GM20000 (cell line): Measurements from ENCODE around the gene FAM187B.
"Not testable (repeated sequence)": the region's sequence is repeated elsewhere in the genome, so short reads cannot be mapped to it uniquely, and the experiment has no call there.

Experiments used
- DNase-seq: peaks from one replicate; pipeline ENCODE4 v3.0.0; 2012; ENCODE audit warnings: low spot score
- TF ChIP-seq, protein P1 (sequence below): IDR thresholded peaks from 2 replicates; pipeline ENCODE4 v1.5.1; 2012; ENCODE audit warnings: mild to moderate bottlenecking, control low read depth; ENCODE audit errors: extremely low read depth, missing control alignments

FAM187B gene

DNA sequence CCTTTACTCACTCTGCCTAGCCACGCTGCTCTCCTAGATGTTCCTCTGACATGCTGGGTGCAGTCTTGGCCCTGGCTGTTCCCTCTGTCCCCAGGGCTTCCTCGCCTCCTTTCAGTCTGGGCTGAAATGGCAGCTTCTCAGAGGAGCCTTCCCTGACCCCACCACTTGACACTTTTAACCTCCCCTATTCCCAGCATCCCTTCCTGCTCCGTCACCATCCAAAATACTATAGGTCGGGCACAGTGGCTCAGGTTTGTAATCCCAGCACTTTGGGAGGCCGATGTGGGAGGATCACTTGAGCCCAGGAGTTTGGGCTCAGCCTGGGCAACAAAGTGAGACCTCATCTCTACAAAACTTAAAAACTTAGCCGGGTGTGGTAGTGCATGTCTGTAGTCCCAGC, 2.6 kb downstream of the FAM187B start:
- DNase-seq, result no peak
- TF ChIP-seq, protein P1, sequence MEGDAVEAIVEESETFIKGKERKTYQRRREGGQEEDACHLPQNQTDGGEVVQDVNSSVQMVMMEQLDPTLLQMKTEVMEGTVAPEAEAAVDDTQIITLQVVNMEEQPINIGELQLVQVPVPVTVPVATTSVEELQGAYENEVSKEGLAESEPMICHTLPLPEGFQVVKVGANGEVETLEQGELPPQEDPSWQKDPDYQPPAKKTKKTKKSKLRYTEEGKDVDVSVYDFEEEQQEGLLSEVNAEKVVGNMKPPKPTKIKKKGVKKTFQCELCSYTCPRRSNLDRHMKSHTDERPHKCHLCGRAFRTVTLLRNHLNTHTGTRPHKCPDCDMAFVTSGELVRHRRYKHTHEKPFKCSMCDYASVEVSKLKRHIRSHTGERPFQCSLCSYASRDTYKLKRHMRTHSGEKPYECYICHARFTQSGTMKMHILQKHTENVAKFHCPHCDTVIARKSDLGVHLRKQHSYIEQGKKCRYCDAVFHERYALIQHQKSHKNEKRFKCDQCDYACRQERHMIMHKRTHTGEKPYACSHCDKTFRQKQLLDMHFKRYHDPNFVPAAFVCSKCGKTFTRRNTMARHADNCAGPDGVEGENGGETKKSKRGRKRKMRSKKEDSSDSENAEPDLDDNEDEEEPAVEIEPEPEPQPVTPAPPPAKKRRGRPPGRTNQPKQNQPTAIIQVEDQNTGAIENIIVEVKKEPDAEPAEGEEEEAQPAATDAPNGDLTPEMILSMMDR, result no peak

DNA sequence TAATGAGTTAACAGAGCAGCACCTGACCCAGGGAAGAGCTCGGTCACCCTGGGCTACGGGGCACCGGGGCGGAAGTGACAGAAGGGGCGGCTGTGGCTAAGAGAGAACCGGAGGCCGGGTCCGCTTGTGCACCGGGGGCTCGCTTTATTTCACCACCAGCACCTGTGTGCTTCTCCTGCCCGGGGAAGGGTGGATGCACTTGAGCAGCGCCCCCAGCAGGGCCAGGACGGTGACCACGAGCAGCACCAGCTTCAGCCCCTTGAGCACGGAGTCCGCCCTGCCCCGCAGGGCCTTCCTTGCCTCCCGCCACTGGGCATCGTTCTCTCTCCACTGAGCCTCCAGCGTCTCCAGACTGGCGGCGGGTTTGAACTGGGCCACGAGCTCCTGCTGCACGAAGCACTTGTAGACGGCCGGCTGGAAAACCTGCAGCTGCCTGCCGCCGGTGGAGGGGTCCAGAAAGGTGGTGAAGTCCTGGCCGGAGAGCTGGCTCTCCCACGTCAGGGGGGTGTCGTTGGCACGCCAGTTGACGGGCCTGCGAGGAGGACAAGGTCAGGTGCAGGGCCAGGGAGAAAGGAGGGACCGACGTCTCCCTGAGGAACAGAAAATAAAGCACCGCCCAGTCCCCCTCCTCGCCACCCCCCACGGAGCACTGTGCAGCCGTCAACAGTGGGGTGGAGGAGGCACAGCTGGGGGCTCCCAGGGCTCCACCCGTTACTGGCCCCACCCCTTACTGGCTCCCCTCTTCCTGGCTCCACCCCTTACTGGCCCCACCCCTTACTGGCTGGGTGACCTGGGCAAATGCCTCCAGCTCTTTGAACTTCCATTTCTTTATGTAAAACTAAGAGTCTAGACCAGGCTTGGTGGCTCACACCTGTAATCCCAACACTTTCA, 3.6 kb downstream of the FAM187B start:
- DNase-seq, result no peak

DNA sequence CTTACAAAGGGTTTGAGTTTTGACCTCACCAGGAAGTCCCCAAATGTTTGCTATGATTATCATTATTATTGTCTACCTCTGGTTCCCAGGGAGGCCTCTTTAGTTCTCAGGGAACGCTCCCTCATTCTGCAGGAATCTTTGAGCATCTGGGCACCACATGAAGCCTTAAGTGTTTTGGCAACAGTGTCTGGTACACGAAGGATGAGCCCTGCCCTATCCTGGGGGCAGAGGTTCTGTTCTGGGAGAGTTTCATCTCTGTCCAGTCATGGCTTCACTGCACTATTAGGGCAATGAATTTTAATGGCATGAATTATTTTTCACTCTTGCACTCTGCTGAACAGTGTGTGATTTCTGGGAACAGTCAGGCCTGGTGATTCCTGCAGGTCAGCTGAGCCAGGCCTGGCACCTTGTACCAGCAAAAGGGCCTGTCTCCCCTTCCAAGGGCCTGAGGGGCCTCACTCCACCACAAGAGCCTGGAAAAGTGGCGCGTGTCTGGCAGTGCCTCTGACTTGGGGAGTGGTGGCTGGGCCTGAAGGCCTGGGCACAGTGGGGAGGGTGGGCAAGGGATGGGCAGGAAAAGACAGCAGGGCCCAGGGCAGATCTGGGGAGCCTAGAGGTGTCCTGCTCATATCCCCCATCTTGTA, 4.6 kb downstream of the FAM187B start:
- TF ChIP-seq, protein P1, result no peak
- no peak for DNase-seq

More for the DNA sequence above, 3.6 kb downstream of the FAM187B start:
- TF ChIP-seq, protein P1, result no peak

DNA sequence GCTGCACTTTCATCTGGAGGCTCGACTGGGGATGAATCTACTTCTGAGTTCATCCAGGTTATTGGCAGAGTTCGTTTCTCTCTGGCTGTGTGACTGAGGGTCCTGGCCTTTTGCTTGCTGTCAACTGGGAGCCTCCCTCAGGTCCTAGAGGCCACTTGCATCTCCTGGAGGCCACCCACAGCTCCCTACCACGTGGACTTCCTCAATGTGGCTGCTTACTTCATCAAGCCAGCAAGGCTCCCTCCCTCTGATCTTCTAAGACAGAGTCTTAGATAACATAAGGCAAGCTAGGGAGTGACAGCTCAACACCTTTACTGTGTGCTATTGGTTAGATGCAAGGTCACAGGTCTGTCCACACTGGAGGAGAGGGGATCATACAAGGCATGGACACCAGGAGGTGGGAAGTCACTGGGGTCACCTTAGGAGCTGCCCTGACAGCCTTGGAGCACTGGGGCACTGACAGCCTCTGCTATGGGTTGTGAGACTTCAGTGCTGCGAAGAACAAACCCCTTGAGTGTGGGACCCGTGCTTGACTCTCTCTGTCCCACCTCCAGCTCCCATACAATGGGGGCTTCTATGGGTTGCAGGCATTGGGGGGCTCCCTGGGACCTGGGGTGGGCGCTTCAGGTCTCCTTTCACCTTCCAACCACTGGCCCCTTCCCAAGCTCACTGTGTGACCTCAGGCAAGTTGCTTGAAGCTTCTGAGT, 5.3 kb downstream of the FAM187B start:
- TF ChIP-seq, protein P1, result no peak

DNA sequence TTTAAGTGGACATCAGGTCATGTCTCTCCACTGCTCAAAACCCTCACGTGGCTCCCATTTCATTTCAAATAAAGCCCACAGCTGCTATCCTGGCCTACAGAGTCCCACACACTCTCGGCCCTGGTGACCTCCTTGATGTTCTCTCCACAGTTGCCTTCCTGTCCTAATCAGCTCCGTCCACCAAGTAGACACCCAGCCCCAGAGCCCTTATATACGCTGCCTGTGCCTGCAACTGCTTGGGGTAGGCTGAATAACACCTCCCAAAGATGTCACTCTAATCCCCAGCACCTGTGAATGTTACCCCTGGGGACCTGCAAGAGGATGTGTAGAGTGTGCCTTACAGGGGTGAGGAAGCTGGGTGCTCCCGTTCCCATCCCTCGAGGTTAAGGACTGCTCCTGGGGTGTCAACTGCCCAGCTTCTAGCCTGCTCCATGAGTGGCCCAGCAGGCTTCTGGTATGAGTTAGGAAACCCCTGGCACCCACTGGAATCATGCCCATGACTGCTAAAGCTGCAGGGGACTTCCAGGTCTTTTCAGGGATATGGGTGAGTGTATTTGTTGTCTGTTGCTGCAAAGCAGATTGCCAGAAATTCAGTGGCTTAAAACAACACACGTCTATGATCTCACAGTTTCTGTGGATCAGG, 6.0 kb downstream of the FAM187B start:
- TF ChIP-seq, protein P1, result no peak
- no peak for DNase-seq

More for the DNA sequence above, 5.3 kb downstream of the FAM187B start:
- no peak for DNase-seq

DNA sequence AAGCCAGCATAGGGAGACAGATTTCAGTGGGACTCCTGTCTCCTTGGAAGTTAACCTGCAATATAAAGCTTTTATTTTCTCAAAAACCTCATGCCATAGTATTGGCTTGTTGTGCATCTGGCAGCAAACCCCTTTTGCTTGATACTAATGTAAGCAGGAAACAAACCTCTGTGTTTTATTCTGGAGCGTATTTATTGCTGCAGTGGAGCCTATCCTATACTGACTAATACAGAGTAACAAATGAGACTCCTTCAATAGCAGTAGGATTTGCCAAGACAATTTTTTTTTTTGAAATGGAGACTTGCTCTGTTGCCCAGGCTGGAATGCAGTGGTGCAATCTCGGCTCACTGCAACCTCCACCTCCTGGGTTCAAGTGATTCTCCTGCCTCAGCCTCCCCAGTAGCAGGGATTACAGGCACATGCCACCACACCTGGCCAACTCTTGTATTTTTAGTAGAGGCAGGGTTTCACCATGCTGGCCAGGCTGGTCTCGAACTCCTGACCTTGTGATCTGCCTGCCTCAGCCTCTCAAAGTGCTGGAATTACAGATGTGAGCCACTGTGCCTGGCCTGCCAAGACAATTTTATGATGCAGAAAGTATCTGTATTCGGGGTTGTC, 7.5 kb downstream of the FAM187B start:
- DNase-seq, result not testable (repeated sequence)

DNA sequence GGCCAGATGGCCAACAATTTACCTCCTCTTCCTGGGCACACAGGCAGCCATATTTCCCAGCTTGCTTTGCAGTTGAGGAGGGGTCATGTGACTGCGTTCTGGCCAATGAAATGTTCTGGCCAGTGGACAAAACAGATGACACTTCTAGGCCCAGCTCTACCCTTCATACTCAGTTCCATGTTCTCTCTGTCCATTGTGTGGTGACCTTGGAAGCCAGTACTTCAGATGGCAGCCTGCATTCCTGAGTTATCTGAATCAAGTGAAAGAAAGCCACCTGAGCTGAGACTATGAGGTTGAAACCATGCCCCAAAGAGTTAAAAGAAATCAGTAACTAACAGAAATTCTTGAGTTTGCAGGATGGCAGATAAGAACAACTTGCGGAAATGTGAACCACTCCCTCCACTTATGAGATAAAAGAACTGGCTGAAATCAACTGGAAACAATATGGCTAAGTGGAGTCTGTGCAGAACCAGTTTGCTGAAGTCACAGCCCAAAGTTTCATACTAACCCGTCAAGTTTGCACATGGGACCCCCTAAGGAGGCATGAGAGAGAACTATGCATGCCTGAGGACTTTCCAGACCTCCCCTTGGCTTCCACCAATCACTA, 8.1 kb downstream of the FAM187B start:
- no peak for DNase-seq
- TF ChIP-seq, protein P1, result no peak
